NCI-H345 treated with DMSO at 0.1 percent for 48 hours (cell line): ENCODE measurements around the gene OTOP2.

Experiments used
- DNase-seq: peaks from one replicate; lab custom pipeline; 2025; ENCODE audit not compliant: unreplicated experiment; lab: John Stamatoyannopoulos, UW

OTOP2 gene, protein sequence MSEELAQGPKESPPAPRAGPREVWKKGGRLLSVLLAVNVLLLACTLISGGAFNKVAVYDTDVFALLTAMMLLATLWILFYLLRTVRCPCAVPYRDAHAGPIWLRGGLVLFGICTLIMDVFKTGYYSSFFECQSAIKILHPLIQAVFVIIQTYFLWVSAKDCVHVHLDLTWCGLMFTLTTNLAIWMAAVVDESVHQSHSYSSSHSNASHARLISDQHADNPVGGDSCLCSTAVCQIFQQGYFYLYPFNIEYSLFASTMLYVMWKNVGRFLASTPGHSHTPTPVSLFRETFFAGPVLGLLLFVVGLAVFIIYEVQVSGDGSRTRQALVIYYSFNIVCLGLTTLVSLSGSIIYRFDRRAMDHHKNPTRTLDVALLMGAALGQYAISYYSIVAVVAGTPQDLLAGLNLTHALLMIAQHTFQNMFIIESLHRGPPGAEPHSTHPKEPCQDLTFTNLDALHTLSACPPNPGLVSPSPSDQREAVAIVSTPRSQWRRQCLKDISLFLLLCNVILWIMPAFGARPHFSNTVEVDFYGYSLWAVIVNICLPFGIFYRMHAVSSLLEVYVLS

DNA sequence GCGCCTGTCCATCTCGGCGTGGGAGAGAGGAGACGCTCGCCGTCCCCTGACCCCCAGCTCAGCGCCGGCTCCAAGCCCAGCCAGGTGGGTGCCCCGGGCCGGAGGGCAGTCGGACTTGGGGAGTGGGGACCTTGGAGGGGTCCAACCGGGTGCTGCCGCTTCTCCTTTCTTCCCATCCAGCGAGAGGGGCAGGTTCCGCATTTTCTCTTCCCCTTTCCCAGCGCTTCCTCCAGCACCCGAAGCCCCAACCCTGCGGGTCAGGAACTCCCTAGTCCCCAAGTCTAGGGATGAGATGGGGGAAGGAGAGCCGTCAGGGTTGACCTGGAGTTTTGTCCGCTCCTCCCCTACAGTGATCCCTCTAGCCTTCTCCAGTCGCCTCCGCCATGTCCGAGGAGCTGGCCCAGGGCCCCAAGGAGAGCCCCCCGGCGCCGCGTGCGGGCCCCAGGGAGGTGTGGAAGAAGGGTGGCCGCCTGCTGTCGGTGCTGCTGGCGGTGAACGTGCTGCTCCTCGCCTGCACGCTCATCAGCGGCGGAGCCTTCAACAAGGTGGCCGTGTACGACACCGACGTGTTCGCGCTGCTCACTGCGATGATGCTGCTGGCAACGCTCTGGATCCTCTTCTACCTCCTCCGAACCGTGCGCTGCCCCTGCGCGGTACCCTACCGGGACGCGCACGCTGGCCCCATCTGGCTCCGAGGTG is at the start of gene OTOP2:
OTOP2 (plus strand) TSS at position 24 of the 699 bp plus-strand sequence; CDS start at position 384, 360 bp downstream.
- DNase-seq, result no peak

DNA sequence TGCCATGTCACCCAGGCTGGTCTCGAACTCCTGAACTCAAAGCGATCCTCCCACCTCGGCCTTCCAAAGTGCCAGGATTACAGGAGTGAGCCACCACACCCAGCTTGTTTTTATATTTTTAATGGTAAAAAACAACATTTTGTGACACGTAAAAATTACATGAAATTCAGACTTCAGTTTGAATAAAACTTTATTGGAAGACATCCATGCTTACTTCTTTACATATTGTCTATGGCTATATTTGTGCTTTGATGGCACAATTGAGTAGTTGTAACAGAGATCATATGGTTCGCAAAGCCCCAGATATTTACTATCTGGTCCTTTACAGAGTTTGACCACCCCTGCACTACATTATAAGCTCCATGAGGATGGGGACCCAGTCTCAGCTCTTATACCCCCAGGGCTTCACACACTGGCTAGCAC is 49.4 kb upstream of the OTOP2 start:
- DNase-seq, result no peak

DNA sequence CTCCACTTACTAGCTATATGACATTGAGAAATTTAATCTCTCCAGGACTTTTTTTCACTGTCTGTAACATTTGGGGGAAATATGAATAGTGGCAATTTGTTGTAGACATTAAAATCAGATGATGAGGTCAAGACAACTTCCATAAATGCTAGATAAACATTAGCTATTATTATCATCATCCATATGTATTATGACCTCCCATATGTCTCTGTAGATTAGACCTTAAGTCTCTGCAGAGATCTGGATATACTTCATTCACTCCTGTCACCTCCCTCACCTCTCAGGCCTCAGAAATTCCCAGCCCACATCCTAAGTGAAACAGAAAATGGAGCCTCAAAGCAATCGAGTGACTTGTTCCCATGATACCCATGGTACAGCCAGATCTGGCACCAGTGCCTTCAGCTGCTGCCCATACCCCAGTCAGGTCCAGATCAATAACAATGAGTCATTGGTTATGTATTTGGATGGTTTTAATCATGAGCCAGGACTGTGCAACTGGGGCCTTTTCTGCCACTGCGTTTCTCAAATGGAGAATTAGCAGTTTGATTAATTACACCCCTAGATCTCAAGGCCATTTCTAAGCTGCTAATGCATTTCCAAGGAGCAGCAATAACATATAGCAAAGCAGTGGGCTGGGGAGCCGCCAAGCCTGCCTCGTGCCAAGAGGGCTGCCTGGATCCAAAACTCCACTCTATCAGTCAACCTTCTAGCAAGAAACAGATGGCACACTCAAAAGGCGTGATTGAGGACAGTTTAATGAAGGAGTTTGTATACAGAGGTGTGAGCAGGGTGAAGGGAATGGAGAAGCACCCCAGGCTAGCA is 48.7 kb upstream of the OTOP2 start:
- DNase-seq, result no peak

DNA sequence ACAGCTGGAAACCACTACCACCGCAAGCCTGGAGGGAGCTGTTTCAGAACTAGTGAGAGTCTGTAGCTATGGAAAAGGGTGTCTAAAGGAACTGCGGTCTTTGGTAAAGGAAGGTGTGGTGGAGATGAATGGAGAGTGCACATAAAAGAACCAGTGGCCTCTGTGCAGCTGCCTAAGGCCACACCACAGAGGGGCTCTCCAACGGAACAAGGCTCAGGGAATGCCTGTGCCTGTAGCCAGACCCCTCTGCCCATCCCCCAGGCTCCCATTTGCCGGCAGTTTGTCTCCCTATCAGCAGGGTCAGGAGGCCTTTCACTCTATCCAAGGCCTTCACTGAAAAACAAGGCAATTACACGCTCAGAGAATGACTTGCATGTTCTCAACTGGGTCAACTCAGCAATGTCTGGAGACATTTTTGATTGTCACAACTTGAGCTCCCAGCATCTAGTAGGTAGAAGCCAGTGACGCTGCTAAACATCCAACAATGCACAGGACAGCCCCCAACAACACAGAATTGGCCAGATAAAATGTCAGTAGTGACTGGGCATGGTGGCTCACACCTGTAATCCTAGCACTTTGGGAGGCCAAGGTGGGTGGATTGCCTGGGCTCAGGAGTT is 48.0 kb upstream of the OTOP2 start:
- no peak for DNase-seq

DNA sequence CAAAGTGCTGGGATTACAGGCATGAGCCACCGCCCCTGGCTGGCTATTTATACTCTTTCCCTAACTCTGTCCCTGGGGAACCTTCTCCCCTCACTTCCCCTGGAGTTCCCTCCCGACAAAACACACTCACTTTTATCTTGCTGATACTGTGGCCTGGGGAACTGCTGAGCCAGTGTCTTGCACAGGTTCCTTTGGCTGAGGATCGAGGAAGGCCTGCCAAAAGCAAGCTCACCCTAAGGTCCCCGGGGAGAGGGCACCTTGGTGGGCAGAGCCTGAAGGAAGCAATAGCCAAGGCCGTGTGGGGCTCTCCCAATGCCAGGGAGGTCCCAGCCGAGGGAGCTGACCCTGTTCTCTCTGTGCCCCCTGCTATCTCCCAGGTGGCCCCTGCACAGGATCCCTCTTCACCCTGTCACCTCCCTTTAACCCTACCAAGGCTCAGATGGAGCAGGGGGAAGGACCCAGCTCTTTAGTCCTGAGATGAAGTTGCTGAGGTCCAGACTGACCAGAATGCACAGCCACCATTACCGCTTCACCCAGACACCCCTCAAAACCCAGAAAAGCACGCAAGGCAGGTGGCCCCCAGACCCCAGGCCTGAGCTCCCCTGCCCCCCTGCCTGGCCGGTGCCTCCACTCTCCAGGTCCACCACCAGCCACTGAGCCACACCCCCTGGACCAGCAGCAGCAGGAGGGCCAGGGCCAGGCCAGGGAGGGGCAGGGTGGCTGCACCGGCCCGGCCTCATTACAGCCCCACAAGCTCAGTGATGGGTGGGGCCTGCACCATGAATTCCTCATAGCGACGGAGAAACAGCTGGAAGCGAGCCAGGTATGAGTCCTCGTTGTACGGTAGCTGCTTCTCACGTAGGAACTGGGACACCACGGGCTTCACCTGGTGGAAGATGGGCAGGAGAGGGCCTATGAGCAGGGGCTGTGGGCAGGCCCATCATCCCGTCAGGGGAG is 46.2 kb upstream of the OTOP2 start:
- DNase-seq, result no peak

DNA sequence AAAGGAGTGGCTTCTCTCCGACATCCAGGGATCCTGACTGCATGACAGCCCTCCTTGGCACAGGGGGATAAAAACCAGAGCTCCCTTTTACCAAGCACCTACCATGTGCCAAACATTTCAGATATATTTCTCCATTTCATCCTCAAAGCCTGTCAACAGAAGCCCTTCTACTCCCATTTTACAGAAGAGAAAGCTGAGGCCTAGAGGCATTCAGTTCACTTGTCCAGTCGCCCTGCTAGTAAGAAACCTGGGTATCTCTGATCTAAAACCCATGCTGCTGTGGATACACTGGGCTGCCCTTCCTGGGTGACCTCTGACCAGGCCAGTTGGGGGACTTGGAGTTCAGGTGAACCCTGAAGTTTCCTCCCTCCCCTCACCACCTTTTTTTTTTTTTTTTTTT is 45.4 kb upstream of the OTOP2 start:
- no peak for DNase-seq

DNA sequence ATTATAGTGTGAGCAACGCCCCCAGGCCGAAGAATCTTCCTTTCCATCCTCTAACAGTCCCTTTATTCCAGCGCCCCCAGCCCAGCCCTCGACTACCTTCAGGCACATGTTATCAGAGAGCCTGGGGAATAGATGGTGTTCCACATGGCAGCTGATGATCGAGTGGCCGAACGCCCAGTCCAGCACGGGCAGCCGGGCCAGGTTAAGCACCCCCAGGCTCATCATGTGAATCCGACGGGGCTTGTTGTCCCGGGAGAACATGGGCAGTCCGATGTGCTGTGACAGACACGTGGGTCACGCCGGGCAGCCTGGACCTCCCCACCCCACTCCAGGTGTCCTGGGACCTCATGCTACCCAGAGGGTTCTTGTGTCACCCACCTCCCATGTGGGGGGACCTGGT is 44.8 kb upstream of the OTOP2 start:
- no peak for DNase-seq

DNA sequence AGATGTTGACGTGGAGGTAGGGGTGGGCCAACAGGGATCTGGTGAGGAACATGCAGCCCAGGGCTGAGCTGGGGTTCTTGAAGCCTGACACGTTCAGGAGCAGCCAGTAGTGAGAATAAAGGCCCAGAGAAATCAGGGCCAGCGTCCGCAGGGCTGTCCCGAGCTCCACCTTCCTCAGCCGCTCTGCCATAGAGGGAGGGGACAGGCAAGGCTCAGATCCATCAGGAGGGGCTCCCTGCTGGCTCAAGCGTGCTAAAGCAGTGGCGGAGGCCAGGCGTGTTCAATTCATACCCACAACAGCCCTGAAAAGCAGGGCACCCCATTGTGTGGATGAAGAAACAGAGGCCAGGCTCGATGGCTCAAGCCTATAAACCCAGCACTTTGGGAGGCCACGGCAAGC is 43.0 kb upstream of the OTOP2 start:
- no peak for DNase-seq

DNA sequence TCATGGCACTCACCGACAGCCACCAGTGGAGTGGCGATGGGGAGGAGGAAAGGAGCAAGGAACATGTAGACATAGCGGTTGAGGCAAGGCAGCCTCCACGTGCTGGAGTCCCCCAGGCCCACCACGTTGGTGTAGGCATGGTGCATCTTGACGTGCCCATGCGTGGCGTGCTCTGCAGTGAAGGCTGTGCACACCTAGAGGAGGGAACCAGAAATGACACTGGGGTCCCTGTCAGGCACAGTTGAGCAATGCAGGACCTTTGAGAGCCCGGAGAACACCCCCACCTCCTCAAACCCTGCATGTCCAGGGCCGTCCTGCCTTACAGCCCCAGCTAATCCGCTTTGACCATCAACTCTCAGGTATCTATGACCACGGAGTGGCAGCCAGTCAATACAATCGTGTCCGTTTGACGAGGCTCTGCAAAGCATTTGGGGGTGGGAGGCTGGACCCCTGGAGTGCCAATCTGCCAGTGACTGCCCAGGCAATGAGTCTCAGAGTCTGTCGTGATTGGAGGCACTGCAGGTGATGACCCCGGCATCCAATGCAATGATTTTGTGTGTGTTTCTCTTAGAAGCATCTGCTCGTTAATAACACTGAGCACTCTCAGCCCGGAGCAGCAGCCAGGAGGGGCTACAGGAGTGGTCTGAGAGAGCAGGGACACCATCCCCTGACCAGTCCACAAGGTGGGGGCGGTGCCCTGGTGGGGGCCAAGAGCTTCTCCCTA is 41.4 kb upstream of the OTOP2 start:
- DNase-seq, result no peak

DNA sequence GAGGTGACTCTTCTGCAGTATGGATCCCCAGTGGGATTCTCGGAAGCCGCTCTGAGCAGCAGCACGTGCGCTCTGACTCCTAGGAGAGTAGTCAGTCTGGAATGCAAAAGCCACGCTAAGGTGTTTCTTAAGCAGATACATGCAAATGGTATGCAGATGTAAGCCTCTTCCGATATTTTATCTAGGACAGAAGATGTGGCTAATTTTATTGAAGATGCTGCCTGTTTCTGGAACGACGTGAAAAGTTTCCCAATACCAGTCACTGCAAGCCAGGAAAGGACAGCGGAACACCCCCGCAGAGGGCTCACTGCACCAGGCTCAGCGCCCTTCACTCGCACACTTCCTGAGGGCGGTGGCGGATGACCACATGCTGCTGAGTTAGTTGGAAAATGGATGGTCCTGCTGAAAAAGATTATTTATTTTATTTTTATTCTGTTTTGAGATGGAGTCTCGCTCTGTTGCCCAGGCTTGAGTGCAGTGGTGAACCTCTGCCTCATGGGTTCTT is 40.8 kb upstream of the OTOP2 start:
- DNase-seq, result no peak

DNA sequence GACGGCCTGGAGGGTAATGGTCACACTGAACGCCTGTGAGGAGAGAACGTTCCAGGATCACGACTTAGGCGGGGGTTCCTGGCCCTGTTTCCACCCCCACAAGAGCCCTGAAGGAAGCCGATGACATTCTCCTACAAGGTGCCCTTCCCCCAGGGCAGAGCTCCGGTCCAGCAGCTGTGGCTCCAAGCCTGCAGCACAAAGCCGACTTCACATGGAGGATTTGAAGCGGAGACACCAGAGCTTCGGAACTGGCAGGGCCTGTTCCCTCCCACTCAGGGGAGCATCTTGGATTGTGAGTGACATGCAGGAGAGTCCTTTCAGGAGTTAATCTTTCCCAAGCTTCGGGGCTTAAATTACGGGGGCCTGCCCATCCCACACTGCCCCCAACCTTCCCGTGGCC is 35.6 kb upstream of the OTOP2 start:
- no peak for DNase-seq

DNA sequence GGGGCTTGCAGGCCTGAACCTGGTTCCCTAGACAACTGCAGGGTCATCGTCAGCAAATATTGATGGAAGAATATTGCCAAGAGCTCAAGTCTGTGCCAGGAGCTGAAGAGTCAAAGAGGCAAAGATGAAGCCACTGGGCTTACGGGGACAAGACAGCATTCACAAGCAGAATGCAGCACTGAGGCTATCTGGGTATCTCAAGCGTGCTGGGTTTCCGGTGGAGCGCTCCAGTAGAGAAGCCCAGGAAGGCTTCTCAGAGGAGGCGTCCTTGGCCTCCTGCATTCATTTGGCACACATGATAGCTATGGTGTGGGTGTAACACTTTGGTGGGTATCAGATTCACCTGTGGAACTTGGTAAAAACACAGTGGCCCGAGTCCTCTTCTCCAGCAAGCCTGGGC is 33.5 kb upstream of the OTOP2 start:
- DNase-seq, result no peak

DNA sequence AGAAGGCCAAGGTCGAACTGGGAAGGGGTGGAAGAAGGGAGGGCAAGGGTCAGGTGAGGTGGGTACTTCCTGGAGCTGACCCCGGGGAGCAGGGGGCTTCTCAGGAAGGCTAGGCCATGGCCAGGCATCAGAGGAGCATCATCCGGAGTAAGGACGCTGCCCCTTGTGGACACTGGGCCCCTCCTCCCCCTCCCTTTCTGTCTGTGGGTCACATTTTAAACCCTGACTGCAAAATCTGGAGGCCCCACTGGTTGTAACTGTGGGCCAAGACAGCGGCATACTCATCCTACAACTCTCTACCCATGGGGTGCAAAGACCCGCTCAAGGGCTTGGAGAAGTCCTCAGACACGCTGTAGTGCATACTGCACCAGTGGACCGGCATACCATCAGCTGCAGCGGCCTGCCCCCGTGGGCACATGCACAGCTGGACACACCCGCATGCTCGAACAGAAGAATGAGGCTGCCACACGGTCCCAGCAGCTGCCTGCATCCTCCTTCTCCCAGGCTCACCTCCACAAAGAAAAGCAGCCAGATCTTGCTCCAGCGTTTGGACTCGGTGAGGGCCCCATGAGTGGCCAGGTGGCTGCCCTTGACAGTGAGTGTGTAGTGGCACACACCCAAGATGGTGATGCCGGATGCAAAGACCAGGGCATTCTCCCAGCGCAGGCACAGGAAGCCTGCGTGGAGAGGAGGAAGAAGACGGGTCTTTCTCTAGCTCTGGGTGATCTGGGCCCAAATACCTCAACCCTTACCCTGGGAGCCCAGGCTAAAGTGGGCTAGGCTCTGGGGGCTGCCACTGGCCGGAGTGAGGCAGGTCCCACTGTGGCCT is 31.8 kb upstream of the OTOP2 start:
- DNase-seq, result no peak

DNA sequence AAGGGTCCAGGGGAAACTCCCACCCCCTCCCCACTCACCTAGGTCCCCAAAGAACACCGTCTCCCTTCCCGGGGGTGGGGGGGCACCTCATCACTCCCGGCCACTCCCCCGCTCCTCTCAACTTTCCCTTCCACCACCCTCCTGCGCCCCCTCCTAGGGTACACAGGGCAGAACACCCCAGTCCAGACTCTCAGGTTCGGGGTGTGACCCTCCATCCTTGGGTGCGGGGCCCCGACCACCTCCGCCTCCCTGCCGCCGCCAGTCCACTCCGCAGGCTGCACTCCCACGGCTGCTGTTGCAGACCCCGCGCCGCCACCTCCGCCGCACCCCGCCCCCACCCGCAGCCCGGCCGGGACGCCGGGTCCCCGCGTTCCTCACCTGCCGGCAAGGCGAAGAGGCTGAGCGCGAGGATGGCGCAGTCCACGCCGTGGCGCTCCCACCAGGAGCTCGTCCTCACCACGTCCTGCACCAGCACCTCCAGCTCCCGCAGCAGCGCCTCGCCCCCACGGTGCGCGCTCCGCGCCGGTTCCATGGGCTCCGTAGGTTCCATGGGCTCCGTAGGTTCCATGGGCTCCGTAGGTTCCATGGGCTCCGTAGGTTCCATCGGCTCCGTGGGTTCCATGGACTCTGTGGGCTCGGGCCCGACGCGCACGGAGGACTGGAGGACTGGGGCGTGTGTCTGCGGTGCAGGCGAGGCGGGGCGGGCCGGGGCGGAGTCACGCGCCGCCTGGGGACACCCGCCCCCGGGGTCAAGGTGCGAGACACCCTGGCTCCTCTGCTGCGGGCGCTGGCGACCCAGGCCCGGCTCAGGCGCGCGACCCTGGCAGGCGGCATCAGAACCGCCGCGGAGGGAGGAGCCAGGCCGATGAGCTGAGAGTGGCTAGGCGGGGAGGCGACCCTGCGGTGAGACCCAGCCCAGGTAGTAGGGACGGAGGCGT is 30.8 kb upstream of the OTOP2 start, which contains the start of gene FADS6:
FADS6 (minus strand) TSS at position 660 of the 938 bp plus-strand sequence; CDS start at position 622, 38 bp downstream.
- no peak for DNase-seq

DNA sequence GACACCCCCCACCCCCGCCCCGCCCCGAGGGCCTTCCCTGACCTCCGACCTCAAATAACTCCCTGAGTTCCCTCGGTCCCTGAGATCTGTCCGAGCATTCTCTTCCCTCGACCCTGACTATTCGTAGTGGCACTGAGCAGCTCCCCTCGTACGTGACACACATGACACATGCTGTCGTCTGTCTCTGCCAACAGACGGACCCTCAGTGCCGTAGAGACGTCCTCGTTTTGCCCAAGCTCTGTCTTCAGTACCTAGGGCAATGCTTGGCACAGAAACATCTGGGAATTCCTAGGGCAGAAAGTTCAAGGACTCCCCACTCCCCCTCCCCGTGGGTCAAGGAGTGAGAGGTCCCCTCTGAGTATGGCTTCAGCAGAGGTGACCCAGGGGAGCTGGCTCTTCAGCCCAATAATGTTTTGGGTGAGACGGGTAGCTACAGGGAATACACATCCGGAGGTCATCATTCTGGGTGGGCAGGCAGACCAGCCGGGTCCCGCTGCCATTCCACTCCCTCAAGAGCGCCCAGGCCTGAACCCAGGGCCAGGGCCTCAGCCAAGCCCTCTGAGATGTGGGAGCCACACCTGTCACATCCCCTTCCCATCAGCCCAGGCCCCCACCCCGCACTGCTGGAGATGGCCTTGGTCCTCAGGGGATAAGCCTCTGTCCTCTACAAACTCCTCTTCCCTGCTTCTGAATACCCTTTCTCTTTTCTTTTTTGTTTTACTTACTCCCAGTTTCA is 30.0 kb upstream of the OTOP2 start:
- no peak for DNase-seq

DNA sequence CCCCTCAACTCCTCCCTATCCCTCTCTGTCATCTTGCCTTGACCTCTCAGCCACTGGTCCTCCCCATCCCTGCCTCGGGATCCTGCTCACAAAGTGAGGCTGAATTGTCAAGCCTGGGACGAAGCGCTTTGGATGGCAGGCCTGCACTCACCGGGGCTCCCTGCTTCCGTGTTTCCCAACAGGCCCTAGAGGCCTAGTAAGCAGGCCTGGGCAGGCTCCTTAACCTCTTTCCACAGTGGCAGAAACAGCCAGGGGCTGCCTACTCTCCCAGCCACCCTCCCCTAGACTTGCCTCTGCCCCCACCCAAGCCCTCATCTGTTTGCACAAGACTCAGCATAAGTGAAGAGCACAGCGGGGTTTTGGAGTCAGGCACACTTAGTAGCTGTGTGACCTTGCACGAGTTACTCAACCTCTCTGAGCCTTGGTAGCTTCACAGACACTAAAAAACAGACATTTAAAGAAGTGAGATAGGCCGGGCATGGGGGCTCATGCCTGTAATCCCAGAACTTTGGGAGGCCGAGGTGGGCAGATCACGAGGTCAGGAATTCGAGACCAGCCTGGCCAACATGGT is 25.6 kb upstream of the OTOP2 start:
- DNase-seq, result no peak
